ENCODE results near the gene DPY19L3. TPM values are rescaled to one million over a fixed set of nuclear protein-coding genes. Genes with fewer than 3 reads are reported as not detected.
"Not testable (repeated sequence)": the region's sequence is repeated elsewhere in the genome, so short reads cannot be mapped to it uniquely, and the experiment has no call there.

The DPY19L3 gene
- total RNA-seq, 2 experiments from 2014 or later: 16.4 to 18.0 TPM

GRCh38 chr19:32407004-32407992 is 1.7 kb downstream of the DPY19L3 start:
- peak overlapping the region; percentile 83 for H3K4me3 Mint-ChIP-seq
- H3K27ac Mint-ChIP-seq: no peak overlapping the region
- H3K27me3 Mint-ChIP-seq: no peaks in the 10 kb centered on the region
- DNase-seq: no peak
- H3K36me3 Mint-ChIP-seq: peaks cover 16% of the 10 kb centered on the region
- peaks cover 22% of the 10 kb centered on the region for H3K4me1 Mint-ChIP-seq
- H3K9me3 Mint-ChIP-seq: no peaks in the 10 kb centered on the region

GRCh38 chr19:32415246-32415645 is 9.7 kb downstream of the DPY19L3 start:
- Mint-ChIP-seq H3K36me3 (peaks cover 36% of the 10 kb centered on the region), H3K4me3 (no peak overlapping the region), H3K27ac (no peak overlapping the region), H3K27me3 (no peaks in the 10 kb centered on the region), H3K9me3 (no peaks in the 10 kb centered on the region), H3K4me1 (peaks cover 4% of the 10 kb centered on the region)
- DNase-seq: no peak

- H3K36me3 Mint-ChIP-seq: peaks cover 36% of the 10 kb centered on the region
- no peak overlapping the region for H3K4me3 Mint-ChIP-seq
- H3K4me1 Mint-ChIP-seq: peaks cover 4% of the 10 kb centered on the region
- no peak for DNase-seq
- H3K9me3 Mint-ChIP-seq: no peaks in the 10 kb centered on the region
- no peaks in the 10 kb centered on the region for H3K27me3 Mint-ChIP-seq
- H3K27ac Mint-ChIP-seq: no peak overlapping the region
These were observed 10.1 kb downstream of the DPY19L3 start for GRCh38 chr19:32415669-32416068.

GRCh38 chr19:32416749-32417456 is 11.3 kb downstream of the DPY19L3 start:
- Mint-ChIP-seq H3K27ac (no peak overlapping the region), H3K4me3 (no peak overlapping the region), H3K27me3 (no peaks in the 10 kb centered on the region), H3K4me1 (peaks cover 12% of the 10 kb centered on the region), H3K9me3 (no peaks in the 10 kb centered on the region), H3K36me3 (peaks cover 34% of the 10 kb centered on the region)
- no peak for DNase-seq

GRCh38 chr19:32418155-32418554 is 12.6 kb downstream of the DPY19L3 start:
- Mint-ChIP-seq H3K4me1 (peaks cover 18% of the 10 kb centered on the region), H3K27ac (no peak overlapping the region), H3K27me3 (no peaks in the 10 kb centered on the region), H3K4me3 (no peak overlapping the region), H3K36me3 (peaks cover 36% of the 10 kb centered on the region), H3K9me3 (no peaks in the 10 kb centered on the region)
- no peak for DNase-seq

- H3K27me3 Mint-ChIP-seq: no peaks in the 10 kb centered on the region
- H3K9me3 Mint-ChIP-seq: no peaks in the 10 kb centered on the region
- DNase-seq: no peak
- H3K27ac Mint-ChIP-seq: peak overlapping the region; percentile 26
- no peak overlapping the region for H3K4me3 Mint-ChIP-seq
- peaks cover 21% of the 10 kb centered on the region for H3K36me3 Mint-ChIP-seq
- H3K4me1 Mint-ChIP-seq: peaks cover 18% of the 10 kb centered on the region
These were observed 16.2 kb downstream of the DPY19L3 start for GRCh38 chr19:32421589-32422361.

GRCh38 chr19:32422435-32422834 is 16.9 kb downstream of the DPY19L3 start:
- Mint-ChIP-seq H3K4me3 (no peak overlapping the region), H3K4me1 (peaks cover 18% of the 10 kb centered on the region), H3K36me3 (peaks cover 20% of the 10 kb centered on the region), H3K27me3 (no peaks in the 10 kb centered on the region), H3K9me3 (no peaks in the 10 kb centered on the region), H3K27ac (peak overlapping the region; percentile 26)
- no peak for DNase-seq

- H3K9me3 Mint-ChIP-seq, H3K27ac Mint-ChIP-seq, H3K27me3 Mint-ChIP-seq, DNase-seq, H3K4me3 Mint-ChIP-seq: not testable (repeated sequence)
- Mint-ChIP-seq H3K36me3 (peaks cover 20% of the 10 kb centered on the region), H3K4me1 (peaks cover 13% of the 10 kb centered on the region)
These were observed 18.4 kb downstream of the DPY19L3 start for GRCh38 chr19:32423944-32424343.

- no peak overlapping the region for H3K27ac Mint-ChIP-seq
- H3K9me3 Mint-ChIP-seq: no peaks in the 10 kb centered on the region
- no peaks in the 10 kb centered on the region for H3K27me3 Mint-ChIP-seq
- H3K4me1 Mint-ChIP-seq: no peaks in the 10 kb centered on the region
- peaks cover 9% of the 10 kb centered on the region for H3K36me3 Mint-ChIP-seq
- no peak overlapping the region for H3K4me3 Mint-ChIP-seq
- DNase-seq: no peak
These were observed 22.0 kb downstream of the DPY19L3 start for GRCh38 chr19:32427536-32427935.

- no peak overlapping the region for H3K4me3 Mint-ChIP-seq
- H3K27me3 Mint-ChIP-seq: no peaks in the 10 kb centered on the region
- H3K4me1 Mint-ChIP-seq: no peaks in the 10 kb centered on the region
- peaks cover 11% of the 10 kb centered on the region for H3K36me3 Mint-ChIP-seq
- DNase-seq: no peak
- no peak overlapping the region for H3K27ac Mint-ChIP-seq
- no peaks in the 10 kb centered on the region for H3K9me3 Mint-ChIP-seq
These were observed 31.1 kb downstream of the DPY19L3 start for GRCh38 chr19:32436692-32437091.

- H3K4me3 Mint-ChIP-seq: no peak overlapping the region
- peaks cover 11% of the 10 kb centered on the region for H3K36me3 Mint-ChIP-seq
- no peaks in the 10 kb centered on the region for H3K4me1 Mint-ChIP-seq
- no peaks in the 10 kb centered on the region for H3K9me3 Mint-ChIP-seq
- H3K27me3 Mint-ChIP-seq: no peaks in the 10 kb centered on the region
- no peak for DNase-seq
- no peak overlapping the region for H3K27ac Mint-ChIP-seq
These were observed 31.5 kb downstream of the DPY19L3 start for GRCh38 chr19:32437096-32437495.

- H3K27me3 Mint-ChIP-seq: no peaks in the 10 kb centered on the region
- no peaks in the 10 kb centered on the region for H3K9me3 Mint-ChIP-seq
- H3K27ac Mint-ChIP-seq: no peak overlapping the region
- H3K4me1 Mint-ChIP-seq: no peaks in the 10 kb centered on the region
- no peak overlapping the region for H3K4me3 Mint-ChIP-seq
- H3K36me3 Mint-ChIP-seq: peaks cover 13% of the 10 kb centered on the region
- no peak for DNase-seq
These were observed 33.2 kb downstream of the DPY19L3 start for GRCh38 chr19:32438751-32439150.

- no peaks in the 10 kb centered on the region for H3K4me1 Mint-ChIP-seq
- no peak for DNase-seq
- no peaks in the 10 kb centered on the region for H3K9me3 Mint-ChIP-seq
- H3K27me3 Mint-ChIP-seq: no peaks in the 10 kb centered on the region
- no peak overlapping the region for H3K4me3 Mint-ChIP-seq
- H3K36me3 Mint-ChIP-seq: peaks cover 15% of the 10 kb centered on the region
- no peak overlapping the region for H3K27ac Mint-ChIP-seq
These were observed 37.1 kb downstream of the DPY19L3 start for GRCh38 chr19:32442650-32443049.

- peaks cover 11% of the 10 kb centered on the region for H3K36me3 Mint-ChIP-seq
- H3K27me3 Mint-ChIP-seq, H3K4me3 Mint-ChIP-seq: not testable (repeated sequence)
These were observed 42.0 kb downstream of the DPY19L3 start for GRCh38 chr19:32447534-32447933.

GRCh38 chr19:32448026-32448425 is 42.5 kb downstream of the DPY19L3 start:
- Mint-ChIP-seq H3K27ac (no peak overlapping the region), H3K27me3 (no peaks in the 10 kb centered on the region), H3K4me3 (no peak overlapping the region), H3K9me3 (no peaks in the 10 kb centered on the region), H3K4me1 (no peaks in the 10 kb centered on the region), H3K36me3 (peaks cover 6% of the 10 kb centered on the region)
- DNase-seq: no peak

More at GRCh38 chr19:32447534-32447933, 42.0 kb downstream of the DPY19L3 start:
- DNase-seq, H3K9me3 Mint-ChIP-seq, H3K27ac Mint-ChIP-seq, H3K4me1 Mint-ChIP-seq: not testable (repeated sequence)

Measured in activated naive CD8-positive, alpha-beta T cell treated with anti-CD3 and anti-CD28 coated beads for 36 hours (primary cell).